ENCODE data around the gene FADS1. TPM values are rescaled to one million over a fixed set of nuclear protein-coding genes. Genes with fewer than 3 reads are reported as not detected.

FADS1 gene
- total RNA-seq, 1 donor from 2014 or later: 99.3 TPM

DNA sequence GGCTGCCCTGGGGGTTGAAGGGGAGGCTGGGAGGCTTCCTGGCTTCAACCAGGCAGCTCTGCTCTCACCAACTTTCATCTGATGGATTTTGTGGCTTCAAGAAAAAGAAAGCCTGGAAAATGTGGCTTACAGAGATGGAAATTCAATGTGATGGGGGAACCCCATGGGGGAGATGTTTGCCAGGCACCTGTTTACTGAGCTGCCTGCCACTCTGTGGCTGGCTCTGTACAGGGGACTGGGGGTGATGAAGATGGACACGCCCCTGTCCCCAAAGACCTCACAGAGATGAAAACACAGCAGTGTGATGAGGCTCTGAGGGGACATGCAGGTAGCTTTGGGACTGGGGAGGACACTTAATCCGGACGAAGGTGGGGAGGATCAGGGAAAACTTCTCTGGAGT is 34.5 kb downstream of the FADS1 start:
- intact Hi-C loops (cut with DNase I): no loop called here
- DNase-seq (ENCODE audit: low spot score) (no peak), ATAC-seq (no peak)

DNA sequence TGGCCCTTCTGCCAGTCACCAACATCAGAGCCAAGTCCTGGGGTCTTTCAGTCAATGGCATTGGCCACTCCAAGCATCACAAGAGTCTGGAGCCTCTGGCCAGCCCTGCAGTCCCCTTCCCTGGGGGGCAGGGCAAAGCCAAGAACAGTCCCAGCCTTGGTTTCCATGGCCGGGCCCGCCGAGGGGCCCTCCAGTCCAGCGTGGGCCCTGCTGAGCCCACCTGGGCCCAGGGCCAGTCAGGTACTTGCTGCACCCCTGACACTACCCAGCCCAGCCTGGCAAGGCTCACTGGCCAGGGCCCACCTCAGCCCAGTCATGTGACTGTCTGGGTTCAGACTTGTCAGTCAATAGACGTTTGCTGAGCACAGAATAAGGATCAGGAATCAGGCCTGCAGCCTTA is 35.2 kb downstream of the FADS1 start:
- no peak for ATAC-seq
- intact Hi-C loops (cut with DNase I): loop anchor here (1.0 kb wide), 1 partner anchor 76 kb away; no protein-coding TSS in a partner anchor
- no peak for DNase-seq (ENCODE audit: low spot score)

DNA sequence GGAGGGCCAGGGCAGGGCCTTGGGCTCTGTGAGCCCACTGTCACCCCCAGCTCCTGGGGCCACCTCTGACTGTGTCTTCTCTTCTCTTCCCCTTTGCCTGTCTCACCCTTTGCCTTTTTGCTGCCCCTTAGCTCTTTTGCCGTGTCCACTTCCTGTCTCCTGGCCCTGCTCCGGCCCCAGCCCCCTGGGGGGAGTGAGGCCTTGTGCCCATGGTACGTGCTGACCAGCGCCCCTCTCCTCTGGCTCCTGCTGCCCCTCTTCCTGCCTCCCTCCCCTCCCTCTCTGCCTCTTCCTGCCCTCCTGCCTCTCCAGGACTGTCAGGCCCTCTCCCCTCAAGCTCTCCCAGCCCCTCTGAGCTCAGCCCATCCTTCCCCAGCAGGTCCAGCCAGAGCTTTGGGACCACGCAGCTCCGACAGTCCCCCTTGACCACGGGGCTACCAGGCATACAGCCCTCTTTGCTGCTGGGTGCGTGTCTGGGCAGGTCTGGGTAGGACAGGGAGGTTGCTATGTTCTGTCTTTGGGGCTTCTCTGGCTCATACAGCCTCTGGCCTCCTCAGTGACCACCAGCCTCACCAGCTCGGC is 36.1 kb downstream of the FADS1 start:
- intact Hi-C loops (cut with DNase I): loop anchor here (1.0 kb wide), 1 partner anchor 75 kb away; no protein-coding TSS in a partner anchor
- DNase-seq (ENCODE audit: low spot score) (no peak), ATAC-seq (no peak)

DNA sequence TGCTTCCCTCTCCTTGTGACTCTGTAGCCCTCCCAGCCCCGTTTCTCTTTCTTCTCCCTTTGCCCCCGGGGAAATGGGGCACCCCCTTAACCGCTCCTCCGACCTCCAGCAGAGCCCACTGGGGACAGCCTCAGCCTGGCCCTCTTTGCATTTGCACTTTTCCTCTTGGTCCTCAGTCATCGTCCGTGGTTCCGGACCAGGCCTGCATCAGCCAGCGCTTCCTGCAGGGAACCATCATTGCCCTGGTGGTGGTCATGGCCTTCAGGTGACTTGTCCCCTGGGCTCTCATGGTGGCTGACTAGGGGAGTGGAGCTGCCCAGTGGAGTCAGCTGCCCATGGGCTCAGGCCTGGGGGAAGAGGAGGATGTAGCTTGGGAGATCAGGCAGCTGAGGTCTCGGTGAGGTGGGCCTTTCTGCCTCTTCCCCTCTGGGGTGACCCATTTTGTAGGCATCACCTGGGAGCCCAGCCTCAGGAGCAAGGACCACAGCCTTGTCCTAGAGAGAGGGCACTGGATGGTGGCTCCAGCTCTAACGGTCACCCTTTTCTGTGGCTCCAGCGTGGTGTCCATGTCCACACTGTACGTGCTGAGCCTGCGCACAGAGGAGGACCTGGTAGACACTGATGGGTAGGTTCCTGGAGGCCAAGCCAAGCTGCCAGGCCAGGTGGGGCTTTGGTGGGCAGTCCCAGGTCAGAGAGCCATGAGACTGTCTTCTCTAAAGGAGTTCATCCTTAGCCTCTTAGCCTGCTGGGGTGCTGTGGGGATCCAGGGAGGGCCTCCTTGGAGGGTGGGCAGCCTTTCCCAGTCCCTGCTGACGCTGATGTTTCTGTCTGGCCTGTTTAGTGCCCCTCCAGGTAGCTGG is 36.9 kb downstream of the FADS1 start:
- intact Hi-C loops (cut with DNase I): no loop called here
- ATAC-seq: no peak

DNA sequence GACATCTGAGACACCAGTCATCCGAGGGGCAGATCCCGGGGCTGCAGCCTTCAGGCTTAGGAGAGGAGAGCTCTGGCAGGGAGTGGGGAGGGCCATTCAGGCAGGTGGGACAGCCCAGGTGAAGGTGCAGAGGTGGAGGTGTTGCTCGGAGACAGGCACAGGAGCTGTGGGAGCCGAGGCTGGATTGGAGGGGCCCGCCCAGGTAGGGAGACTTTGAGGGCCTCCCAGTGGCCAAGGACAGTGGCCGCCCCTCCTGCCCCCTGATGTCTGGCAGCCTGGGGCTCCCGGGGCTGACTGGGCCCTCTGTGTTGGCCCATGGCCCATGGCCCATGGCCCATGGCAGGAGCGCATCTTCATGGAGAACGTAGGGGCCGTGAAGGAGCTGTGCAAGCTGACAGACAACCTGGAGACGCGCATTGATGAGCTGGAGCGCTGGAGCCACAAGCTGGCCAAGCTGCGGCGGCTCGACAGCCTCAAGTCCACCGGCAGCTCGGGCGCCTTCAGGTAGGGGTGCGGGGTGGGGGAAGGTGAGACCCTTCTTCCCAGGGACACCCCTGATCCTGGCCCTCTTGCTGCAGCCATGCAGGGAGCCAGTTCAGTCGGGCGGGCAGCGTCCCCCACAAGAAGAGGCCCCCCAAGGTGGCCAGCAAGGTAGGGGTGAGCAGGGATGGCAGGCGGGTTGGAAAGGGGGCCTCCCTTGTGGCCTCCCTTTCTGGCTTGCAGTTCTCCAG is 37.7 kb downstream of the FADS1 start:
- intact Hi-C loops (cut with DNase I): no loop called here
- ATAC-seq: no peak
- DNase-seq (ENCODE audit: low spot score): no peak

More for the DNA sequence above, 36.9 kb downstream of the FADS1 start:
- no peak for DNase-seq (ENCODE audit: low spot score)

DNA sequence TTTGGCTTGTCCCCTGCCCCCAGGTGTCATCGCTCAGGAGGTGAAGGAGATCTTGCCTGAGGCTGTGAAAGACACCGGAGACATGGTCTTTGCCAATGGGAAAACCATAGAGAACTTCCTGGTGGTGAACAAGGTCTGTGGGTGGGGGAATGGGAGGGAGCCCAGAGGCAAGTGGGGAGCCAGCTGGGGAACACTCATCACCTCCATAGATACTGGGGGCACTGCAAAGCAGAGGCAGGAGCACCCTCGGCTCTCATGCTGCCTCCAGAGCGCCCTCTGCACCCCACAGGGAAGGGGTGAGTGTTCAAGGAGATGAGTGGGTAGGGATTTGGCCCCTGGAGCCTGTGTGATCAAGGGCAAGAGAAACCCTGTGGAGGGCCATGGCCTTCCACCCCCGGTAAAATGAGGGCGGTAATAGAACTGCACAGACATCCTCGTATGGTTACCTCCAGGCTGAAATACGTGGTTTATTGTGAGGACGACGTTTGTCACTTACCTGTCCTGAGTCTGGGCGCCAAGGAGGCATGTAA is 38.4 kb downstream of the FADS1 start:
- no peak for DNase-seq (ENCODE audit: low spot score)
- intact Hi-C loops (cut with DNase I): no loop called here
- no peak for ATAC-seq

DNA sequence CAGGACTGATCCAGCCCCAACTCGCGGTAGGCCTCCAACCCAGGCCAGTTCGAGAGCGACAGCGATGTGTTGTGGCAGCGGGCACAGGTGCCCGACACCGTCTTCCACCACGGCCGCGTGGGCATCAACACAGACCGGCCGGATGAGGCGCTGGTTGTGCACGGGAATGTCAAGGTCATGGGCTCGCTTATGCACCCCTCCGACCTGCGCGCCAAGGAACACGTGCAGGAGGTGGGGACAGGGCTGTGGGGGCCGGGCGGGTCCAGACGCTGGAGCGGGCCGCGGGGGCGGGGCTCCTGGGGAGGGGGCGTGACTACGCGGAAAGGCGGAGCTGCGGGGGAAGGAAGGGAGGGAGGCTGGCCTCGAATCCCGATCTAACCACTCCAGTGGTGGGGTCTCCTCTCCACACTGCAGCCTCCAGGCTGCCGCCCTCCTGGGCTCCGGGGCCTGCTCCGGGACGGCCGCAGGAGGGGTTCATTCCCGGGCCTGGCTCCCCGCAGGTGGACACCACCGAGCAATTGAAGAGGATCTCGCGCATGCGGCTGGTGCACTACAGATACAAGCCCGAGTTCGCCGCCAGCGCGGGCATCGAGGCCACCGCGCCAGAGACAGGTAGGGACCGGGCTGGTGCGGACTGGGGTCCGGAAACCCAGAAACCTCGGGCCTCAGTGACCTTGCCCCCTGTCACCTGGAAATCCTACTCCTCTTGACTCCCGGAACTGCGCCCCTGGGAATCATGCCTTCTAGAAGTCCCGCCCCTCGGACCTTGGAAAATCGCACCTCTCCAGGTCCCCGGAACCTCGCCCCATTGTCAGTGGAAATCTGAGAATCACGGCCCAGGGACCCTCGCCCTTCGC is 39.3 kb downstream of the FADS1 start:
- intact Hi-C loops (cut with DNase I): no loop called here
- DNase-seq (ENCODE audit: low spot score): peak; percentile 84
- peak; percentile 76 for ATAC-seq

DNA sequence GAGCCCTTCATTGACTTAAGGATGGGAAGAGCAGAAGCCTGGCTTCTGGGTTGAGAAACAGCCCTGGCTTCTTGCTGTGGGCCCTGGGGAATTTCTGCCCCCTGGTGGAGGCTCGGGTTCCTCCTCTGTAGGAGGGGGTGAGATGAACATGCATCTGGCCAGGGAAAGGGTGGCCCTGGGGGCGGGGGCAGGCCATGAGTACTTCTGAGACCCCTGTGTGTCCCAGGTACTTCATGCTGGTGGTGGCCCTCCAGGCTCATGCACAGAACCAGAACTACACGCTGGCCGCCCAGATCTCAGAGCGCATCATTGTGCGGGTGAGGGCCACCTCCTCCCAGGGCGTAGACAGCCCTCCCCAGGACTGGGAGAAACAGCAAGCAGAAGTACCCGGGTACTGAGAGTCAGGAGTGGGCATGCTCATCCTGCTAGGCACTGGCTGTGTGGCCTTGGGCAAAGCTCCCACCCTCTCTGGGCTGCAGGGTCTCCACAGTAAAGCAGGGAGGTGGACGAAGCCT is 40.2 kb downstream of the FADS1 start:
- intact Hi-C loops (cut with DNase I): no loop called here
- ATAC-seq: no peak
- peak; percentile 82 for DNase-seq (ENCODE audit: low spot score)

DNA sequence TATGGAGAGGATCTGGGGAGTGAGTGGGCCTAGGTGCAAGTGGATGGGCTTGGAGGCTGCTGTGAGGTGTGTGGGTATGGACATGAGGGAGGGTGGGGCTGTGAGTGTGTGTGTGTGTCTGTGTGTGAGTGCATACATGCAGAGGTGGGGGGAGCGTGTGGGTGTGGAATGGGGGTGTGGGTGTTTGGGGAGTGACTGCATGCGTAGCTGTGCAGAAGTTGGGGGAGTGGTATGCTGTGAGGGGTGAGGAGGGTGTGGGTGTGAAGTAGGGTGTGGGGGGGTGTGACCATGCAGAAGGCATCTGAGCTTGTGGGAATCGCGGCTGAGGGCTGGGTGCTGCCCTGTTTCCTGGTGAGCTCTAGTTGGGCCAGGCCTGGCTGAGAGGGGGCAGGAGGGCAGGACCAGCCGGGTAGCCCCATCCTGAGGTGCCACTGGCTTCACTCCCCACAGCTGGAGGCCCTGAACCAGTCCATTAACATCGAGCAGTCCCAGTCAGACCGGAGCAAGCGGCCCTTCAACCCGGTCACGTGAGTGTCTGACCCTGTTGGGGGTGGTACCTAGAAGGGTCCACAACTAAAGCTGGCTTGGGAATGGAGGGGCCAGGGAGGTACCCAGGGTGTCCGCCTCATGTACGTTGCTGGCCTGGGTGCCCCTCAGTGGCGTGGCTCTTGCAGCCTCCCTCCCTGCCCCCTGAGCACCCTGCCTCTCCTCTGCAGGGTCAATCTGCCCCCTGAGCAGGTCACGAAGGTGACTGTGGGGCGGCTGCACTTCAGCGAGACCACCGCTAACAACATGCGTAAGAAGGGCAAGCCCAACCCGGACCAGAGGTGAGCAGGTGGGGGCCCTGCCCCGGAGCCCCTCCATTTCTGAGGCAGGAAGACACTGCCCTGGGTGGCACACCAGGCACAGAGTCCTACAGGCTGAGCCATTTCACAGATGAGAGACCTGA is 40.9 kb downstream of the FADS1 start:
- intact Hi-C loops (cut with DNase I): no loop called here
- ATAC-seq: peak; percentile 17

DNA sequence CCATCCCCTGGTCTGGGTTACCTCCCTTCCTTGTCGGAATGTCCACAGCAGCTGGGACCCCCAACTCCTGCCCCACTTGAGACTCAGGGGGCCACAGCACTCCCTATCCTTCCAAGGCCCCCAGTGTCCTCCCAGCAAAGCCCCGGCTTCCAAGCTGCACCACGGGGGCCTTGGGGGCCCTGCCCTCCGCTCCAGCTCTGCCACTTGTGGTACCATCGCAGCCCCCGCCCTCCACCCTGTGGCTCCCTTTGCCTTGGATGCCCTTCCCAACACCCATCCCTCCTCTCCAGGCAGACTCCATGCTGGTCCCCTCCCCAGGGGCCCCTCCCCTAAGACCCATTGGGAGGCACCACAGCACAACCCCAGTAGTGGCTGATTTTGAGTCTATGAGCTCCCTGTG is 41.7 kb downstream of the FADS1 start:
- intact Hi-C loops (cut with DNase I): no loop called here
- no peak for DNase-seq (ENCODE audit: low spot score)
- no peak for ATAC-seq

More for the DNA sequence above, 40.9 kb downstream of the FADS1 start:
- DNase-seq (ENCODE audit: low spot score): no peak

DNA sequence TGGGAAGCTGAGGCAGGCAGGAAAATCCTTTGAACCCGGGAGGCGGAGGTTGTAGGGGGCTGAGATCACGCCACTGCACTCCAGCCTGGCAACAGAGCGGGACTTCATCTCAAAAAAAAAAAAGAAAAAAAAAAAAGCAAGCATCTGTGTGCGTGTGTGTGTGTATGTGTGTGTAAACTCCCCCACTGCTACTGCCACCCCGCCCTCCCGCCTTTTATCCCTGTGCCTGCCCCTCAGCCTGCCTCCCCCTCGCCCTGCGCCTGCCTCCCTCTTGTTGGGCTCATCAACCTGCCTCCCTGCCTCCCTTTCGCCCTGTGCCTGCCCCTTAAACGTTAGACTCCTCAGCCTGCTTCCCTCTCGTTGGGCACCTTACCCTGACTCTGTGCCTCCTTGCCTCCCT is 42.4 kb downstream of the FADS1 start:
- intact Hi-C loops (cut with DNase I): no loop called here

DNA sequence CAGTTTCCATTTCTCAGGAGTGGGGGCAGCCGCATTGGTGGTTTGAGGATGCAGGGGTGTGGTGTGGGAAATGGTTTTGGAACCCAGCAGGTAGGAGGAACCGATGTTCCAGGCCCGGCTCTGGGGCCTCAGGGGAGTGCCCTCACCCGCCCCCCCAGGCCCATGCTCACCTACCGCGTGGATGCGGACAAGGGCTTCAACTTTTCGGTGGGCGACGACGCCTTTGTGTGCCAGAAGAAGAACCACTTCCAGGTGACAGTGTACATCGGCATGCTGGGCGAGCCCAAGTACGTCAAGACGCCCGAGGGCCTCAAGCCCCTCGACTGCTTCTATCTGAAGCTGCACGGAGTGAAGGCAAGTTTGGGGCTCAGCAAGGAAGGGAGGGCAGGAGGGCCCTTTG is 43.0 kb downstream of the FADS1 start:
- no peak for ATAC-seq
- intact Hi-C loops (cut with DNase I): no loop called here
- DNase-seq (ENCODE audit: low spot score): no peak

More for the DNA sequence above, 42.4 kb downstream of the FADS1 start:
- ATAC-seq (no peak), DNase-seq (ENCODE audit: low spot score) (no peak)

DNA sequence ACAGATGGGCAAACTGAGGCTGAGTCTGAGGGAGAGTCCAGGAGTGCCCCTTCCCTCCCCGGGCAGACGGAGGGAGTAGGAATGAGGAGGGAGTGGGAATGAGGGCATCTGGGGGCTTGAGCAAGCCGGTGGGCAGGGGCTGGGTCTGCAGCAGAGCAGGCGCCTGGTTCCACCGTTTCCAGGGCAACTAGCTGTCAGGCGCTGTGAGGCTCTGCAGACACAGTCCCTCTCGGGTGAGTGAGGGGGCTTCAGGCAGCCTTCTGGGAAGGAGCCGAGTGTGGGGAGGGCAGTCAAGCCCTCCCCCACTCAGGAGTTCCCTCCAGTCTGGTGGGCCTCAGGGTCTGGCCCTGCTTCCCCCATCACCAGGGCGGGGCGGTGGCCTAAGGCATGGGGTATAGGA is 43.4 kb downstream of the FADS1 start:
- intact Hi-C loops (cut with DNase I): no loop called here
- ATAC-seq: no peak
- no peak for DNase-seq (ENCODE audit: low spot score)

DNA sequence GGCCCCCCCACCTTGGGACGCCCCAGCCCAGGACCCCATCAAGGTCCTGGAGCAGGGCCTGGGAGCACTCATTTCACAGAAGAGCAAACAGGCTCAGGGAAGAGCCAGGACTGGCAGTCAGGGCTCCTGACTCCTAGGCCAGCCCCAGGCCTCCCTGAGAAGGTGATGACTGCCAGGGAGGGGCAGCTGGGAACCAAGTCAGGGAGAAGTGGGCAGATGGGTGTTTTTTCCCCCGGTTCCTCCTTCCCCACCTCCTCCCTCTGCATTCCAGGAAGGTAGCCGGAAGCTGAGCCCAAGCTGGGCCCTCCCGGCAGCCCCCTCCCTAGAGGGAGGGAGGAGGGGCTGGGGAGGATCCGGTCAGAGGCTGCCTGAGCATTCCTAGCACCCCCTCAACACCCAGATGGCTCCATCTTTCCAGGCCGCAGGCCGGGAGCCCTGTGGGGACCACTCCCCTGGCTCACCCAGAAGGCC is 44.8 kb downstream of the FADS1 start:
- intact Hi-C loops (cut with DNase I): no loop called here
- ATAC-seq: no peak
- DNase-seq (ENCODE audit: low spot score): no peak

DNA sequence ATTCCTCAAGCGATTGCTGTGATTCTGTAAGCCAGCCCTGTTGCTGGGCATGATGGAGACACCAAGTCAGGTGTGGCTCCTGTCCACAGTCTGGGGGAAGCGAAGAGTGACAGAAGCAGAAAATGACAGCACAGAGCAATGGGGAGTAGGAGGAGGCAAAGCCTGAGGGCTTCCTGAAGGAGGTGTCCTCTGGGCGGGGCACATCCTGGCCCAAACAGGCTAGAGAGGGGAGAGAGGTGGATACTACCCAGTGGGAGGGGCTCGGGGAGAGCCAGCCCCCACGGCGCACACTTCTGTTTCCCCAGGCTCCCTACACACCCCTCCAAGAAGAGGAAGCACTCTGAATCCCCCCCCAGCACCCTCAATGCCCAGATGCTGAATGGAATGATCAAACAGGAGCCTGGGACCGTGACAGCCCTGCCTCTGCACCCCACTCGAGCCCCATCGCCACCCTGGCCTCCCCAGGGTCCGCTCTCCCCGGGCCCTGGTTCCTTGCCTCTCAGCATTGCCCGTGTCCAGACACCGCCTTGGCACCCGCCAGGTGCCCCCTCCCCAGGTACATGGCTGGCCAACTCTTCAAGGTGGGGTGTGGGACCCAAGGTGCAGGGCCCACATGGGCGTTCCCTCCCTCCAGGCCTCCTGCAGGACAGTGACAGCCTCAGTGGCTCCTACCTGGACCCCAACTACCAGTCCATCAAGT is 45.5 kb downstream of the FADS1 start:
- intact Hi-C loops (cut with DNase I): no loop called here
- ATAC-seq (no peak), DNase-seq (ENCODE audit: low spot score) (no peak)

DNA sequence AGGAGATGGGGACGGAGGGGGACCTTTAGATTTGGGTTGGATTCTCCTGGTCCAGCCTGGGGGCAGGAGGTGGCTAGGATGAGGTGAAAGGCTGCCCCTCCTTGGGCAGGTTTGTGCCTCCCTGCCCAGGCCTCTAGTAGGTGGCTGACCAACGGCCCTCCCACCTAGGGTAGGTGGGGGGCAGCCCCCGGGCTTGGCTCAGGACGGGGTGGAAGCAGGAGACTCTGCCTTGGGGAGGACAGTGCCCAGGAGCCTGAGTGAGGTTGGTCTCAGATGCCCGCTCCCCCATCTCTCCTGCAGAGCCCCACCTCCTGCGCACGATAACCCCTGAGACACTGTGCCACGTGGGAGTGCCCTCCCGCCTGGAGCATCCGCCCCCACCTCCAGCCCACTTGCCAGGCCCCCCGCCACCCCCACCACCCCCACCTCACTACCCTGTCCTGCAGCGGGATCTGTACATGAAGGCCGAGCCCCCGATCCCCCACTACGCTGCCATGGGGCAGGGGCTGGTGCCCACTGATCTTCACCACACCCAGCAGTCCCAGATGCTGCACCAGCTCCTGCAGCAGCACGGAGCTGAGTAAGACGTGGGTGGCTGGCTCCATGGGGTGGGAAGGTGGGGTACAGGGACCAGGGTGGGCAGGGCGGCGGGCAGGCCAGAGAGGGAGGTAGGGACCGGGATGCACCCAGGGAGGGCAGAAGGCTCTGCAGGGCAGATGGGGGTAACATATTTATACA is 46.7 kb downstream of the FADS1 start:
- no peak for ATAC-seq
- intact Hi-C loops (cut with DNase I): no loop called here
- no peak for DNase-seq (ENCODE audit: low spot score)

Measured in sciatic nerve (tissue), 2 donors.